DMS53 treated with DMSO at 0.1 percent for 48 hours (cell line): ENCODE data around the gene SLFN12L.
"Not testable (repeated sequence)": the region's sequence is repeated elsewhere in the genome, so short reads cannot be mapped to it uniquely, and the experiment has no call there.

Source experiments
- DNase-seq: peaks from one replicate; lab custom pipeline; 2025; ENCODE audit not compliant: unreplicated experiment; lab: John Stamatoyannopoulos, UW

The SLFN12L gene

GRCh38 chr17:35543856-35544255 lies 6.4 kb upstream of the SLFN12L start:
- DNase-seq: no peak

- DNase-seq: no peak
Observed at GRCh38 chr17:35542990-35543389, 5.5 kb upstream of the SLFN12L start.

GRCh38 chr17:35541434-35541833 lies 4.0 kb upstream of the SLFN12L start:
- no peak for DNase-seq

- DNase-seq: no peak
Observed at GRCh38 chr17:35540589-35541404, 3.3 kb upstream of the SLFN12L start.

GRCh38 chr17:35539659-35540026 lies 2.2 kb upstream of the SLFN12L start:
- DNase-seq: no peak

GRCh38 chr17:35536664-35537171 lies 760 bp downstream of the SLFN12L start:
- DNase-seq: no peak

- DNase-seq: not testable (repeated sequence)
Observed at GRCh38 chr17:35535406-35535805, 2.1 kb downstream of the SLFN12L start.

- no peak for DNase-seq
Observed at GRCh38 chr17:35534576-35535093, 2.8 kb downstream of the SLFN12L start.

- DNase-seq: no peak
Observed at GRCh38 chr17:35531160-35531559, 6.3 kb downstream of the SLFN12L start.

- no peak for DNase-seq
Observed at GRCh38 chr17:35529866-35530265, 7.6 kb downstream of the SLFN12L start.

GRCh38 chr17:35529326-35529725 lies 8.2 kb downstream of the SLFN12L start:
- DNase-seq: not testable (repeated sequence)

- DNase-seq: no peak
Observed at GRCh38 chr17:35523296-35523695, 14.2 kb downstream of the SLFN12L start.

GRCh38 chr17:35521654-35522256 lies 15.7 kb downstream of the SLFN12L start:
- not testable (repeated sequence) for DNase-seq

- no peak for DNase-seq
Observed at GRCh38 chr17:35521150-35521549, 16.3 kb downstream of the SLFN12L start.

GRCh38 chr17:35519906-35520442 lies 17.5 kb downstream of the SLFN12L start:
- DNase-seq: peak; percentile 43

- DNase-seq: peak; percentile 84
Observed at GRCh38 chr17:35519439-35519838, 18.0 kb downstream of the SLFN12L start.

- not testable (repeated sequence) for DNase-seq
Observed at GRCh38 chr17:35518431-35518830, 19.0 kb downstream of the SLFN12L start.

GRCh38 chr17:35515027-35515426 lies 22.5 kb downstream of the SLFN12L start:
- DNase-seq: no peak

- DNase-seq: no peak
Observed at GRCh38 chr17:35514564-35514963, 22.9 kb downstream of the SLFN12L start.

GRCh38 chr17:35510052-35510451 lies 27.4 kb downstream of the SLFN12L start:
- DNase-seq: no peak

GRCh38 chr17:35507714-35508113 lies 29.8 kb downstream of the SLFN12L start:
- DNase-seq: not testable (repeated sequence)

- DNase-seq: no peak
Observed at GRCh38 chr17:35499548-35499947, 37.9 kb downstream of the SLFN12L start.
